ENCODE results near the gene GPR35.

The GPR35 gene

GRCh38 chr2:240623531-240624010 is 1.7 kb upstream of the GPR35 start:
- H3K4me1 ChIP-seq (ENCODE audit: control insufficient read depth, insufficient read depth, low read length): peaks cover 8% of the 10 kb centered on the region
- no peak overlapping the region for H3K9ac ChIP-seq (ENCODE audit: low read length)
- no peaks in the 10 kb centered on the region for H3K9me3 ChIP-seq (ENCODE audit: control insufficient read depth, low read length)
- H3K27me3 ChIP-seq (ENCODE audit: control insufficient read depth, insufficient read depth, low read length): no peaks in the 10 kb centered on the region
- H3K4me3 ChIP-seq (ENCODE audit: low read length): no peak overlapping the region
- peaks cover 4% of the 10 kb centered on the region for H3K36me3 ChIP-seq (ENCODE audit: control insufficient read depth, insufficient read depth, low read length)

- Histone ChIP-seq H3K4me3 (ENCODE audit: low read length) (no peak overlapping the region), H3K9me3 (ENCODE audit: control insufficient read depth, low read length) (no peaks in the 10 kb centered on the region), H3K27me3 (ENCODE audit: control insufficient read depth, insufficient read depth, low read length) (no peaks in the 10 kb centered on the region), H3K4me1 (ENCODE audit: control insufficient read depth, insufficient read depth, low read length) (peaks cover 8% of the 10 kb centered on the region), H3K36me3 (ENCODE audit: control insufficient read depth, insufficient read depth, low read length) (peaks cover 4% of the 10 kb centered on the region), H3K9ac (ENCODE audit: low read length) (no peak overlapping the region)
Observed at GRCh38 chr2:240624011-240624949, 1.0 kb upstream of the GPR35 start.

- Histone ChIP-seq H3K9me3 (ENCODE audit: control insufficient read depth, low read length) (no peaks in the 10 kb centered on the region), H3K36me3 (ENCODE audit: control insufficient read depth, insufficient read depth, low read length) (no peaks in the 10 kb centered on the region), H3K4me3 (ENCODE audit: low read length) (no peak overlapping the region), H3K9ac (ENCODE audit: low read length) (no peak overlapping the region), H3K27me3 (ENCODE audit: control insufficient read depth, insufficient read depth, low read length) (no peaks in the 10 kb centered on the region), H3K4me1 (ENCODE audit: control insufficient read depth, insufficient read depth, low read length) (peaks cover 8% of the 10 kb centered on the region)
Observed at GRCh38 chr2:240626531-240627300, 1.4 kb downstream of the GPR35 start.

GRCh38 chr2:240627736-240628506 is 2.6 kb downstream of the GPR35 start:
- peaks cover 8% of the 10 kb centered on the region for H3K4me1 ChIP-seq (ENCODE audit: control insufficient read depth, insufficient read depth, low read length)
- H3K9me3 ChIP-seq (ENCODE audit: control insufficient read depth, low read length): no peaks in the 10 kb centered on the region
- H3K27me3 ChIP-seq (ENCODE audit: control insufficient read depth, insufficient read depth, low read length): no peaks in the 10 kb centered on the region
- no peak overlapping the region for H3K9ac ChIP-seq (ENCODE audit: low read length)
- H3K4me3 ChIP-seq (ENCODE audit: low read length): no peak overlapping the region
- H3K36me3 ChIP-seq (ENCODE audit: control insufficient read depth, insufficient read depth, low read length): no peaks in the 10 kb centered on the region

- Histone ChIP-seq H3K4me3 (ENCODE audit: low read length) (no peak overlapping the region), H3K27me3 (ENCODE audit: control insufficient read depth, insufficient read depth, low read length) (no peaks in the 10 kb centered on the region), H3K9ac (ENCODE audit: low read length) (no peak overlapping the region), H3K9me3 (ENCODE audit: control insufficient read depth, low read length) (no peaks in the 10 kb centered on the region), H3K36me3 (ENCODE audit: control insufficient read depth, insufficient read depth, low read length) (no peaks in the 10 kb centered on the region), H3K4me1 (ENCODE audit: control insufficient read depth, insufficient read depth, low read length) (peaks cover 8% of the 10 kb centered on the region)
Observed at GRCh38 chr2:240628507-240628807, 3.2 kb downstream of the GPR35 start.

- H3K36me3 ChIP-seq (ENCODE audit: control insufficient read depth, insufficient read depth, low read length): no peaks in the 10 kb centered on the region
- no peak overlapping the region for H3K9ac ChIP-seq (ENCODE audit: low read length)
- H3K9me3 ChIP-seq (ENCODE audit: control insufficient read depth, low read length): peaks cover 4% of the 10 kb centered on the region
- peaks cover 8% of the 10 kb centered on the region for H3K4me1 ChIP-seq (ENCODE audit: control insufficient read depth, insufficient read depth, low read length)
- no peaks in the 10 kb centered on the region for H3K27me3 ChIP-seq (ENCODE audit: control insufficient read depth, insufficient read depth, low read length)
- no peak overlapping the region for H3K4me3 ChIP-seq (ENCODE audit: low read length)
Observed at GRCh38 chr2:240628808-240629618, 3.7 kb downstream of the GPR35 start.

GRCh38 chr2:240629619-240629967 is 4.3 kb downstream of the GPR35 start:
- H3K9ac ChIP-seq (ENCODE audit: low read length): no peak overlapping the region
- H3K27me3 ChIP-seq (ENCODE audit: control insufficient read depth, insufficient read depth, low read length): no peaks in the 10 kb centered on the region
- H3K36me3 ChIP-seq (ENCODE audit: control insufficient read depth, insufficient read depth, low read length): no peaks in the 10 kb centered on the region
- H3K4me3 ChIP-seq (ENCODE audit: low read length): no peak overlapping the region
- peaks cover 8% of the 10 kb centered on the region for H3K4me1 ChIP-seq (ENCODE audit: control insufficient read depth, insufficient read depth, low read length)
- peaks cover 5% of the 10 kb centered on the region for H3K9me3 ChIP-seq (ENCODE audit: control insufficient read depth, low read length)

GRCh38 chr2:240629968-240630770 is 4.9 kb downstream of the GPR35 start:
- H3K27me3 ChIP-seq (ENCODE audit: control insufficient read depth, insufficient read depth, low read length): no peaks in the 10 kb centered on the region
- no peak overlapping the region for H3K9ac ChIP-seq (ENCODE audit: low read length)
- peaks cover 5% of the 10 kb centered on the region for H3K9me3 ChIP-seq (ENCODE audit: control insufficient read depth, low read length)
- H3K4me1 ChIP-seq (ENCODE audit: control insufficient read depth, insufficient read depth, low read length): peaks cover 8% of the 10 kb centered on the region
- H3K4me3 ChIP-seq (ENCODE audit: low read length): no peak overlapping the region
- no peaks in the 10 kb centered on the region for H3K36me3 ChIP-seq (ENCODE audit: control insufficient read depth, insufficient read depth, low read length)

- no peak overlapping the region for H3K4me3 ChIP-seq (ENCODE audit: low read length)
- no peak overlapping the region for H3K9ac ChIP-seq (ENCODE audit: low read length)
- peaks cover 5% of the 10 kb centered on the region for H3K9me3 ChIP-seq (ENCODE audit: control insufficient read depth, low read length)
- no peaks in the 10 kb centered on the region for H3K36me3 ChIP-seq (ENCODE audit: control insufficient read depth, insufficient read depth, low read length)
- H3K4me1 ChIP-seq (ENCODE audit: control insufficient read depth, insufficient read depth, low read length): peaks cover 4% of the 10 kb centered on the region
- H3K27me3 ChIP-seq (ENCODE audit: control insufficient read depth, insufficient read depth, low read length): no peaks in the 10 kb centered on the region
Observed at GRCh38 chr2:240630771-240631547, 5.7 kb downstream of the GPR35 start.

- Histone ChIP-seq H3K9me3 (ENCODE audit: control insufficient read depth, low read length) (peaks cover 5% of the 10 kb centered on the region), H3K36me3 (ENCODE audit: control insufficient read depth, insufficient read depth, low read length) (no peaks in the 10 kb centered on the region), H3K9ac (ENCODE audit: low read length) (no peak overlapping the region), H3K4me3 (ENCODE audit: low read length) (no peak overlapping the region), H3K4me1 (ENCODE audit: control insufficient read depth, insufficient read depth, low read length) (peaks cover 4% of the 10 kb centered on the region), H3K27me3 (ENCODE audit: control insufficient read depth, insufficient read depth, low read length) (no peaks in the 10 kb centered on the region)
Observed at GRCh38 chr2:240631548-240632305, 6.4 kb downstream of the GPR35 start.

All from mucosa of stomach (tissue), 1 donor.